DOHH2 (cell line): ENCODE data around the gene USH1G.
A peak's percentile ranks its signal among the peaks of the same experiment; 100 is the strongest.

ENCODE experiments used
- H3F3A ChIP-seq: fragments of 200-600 bp; sonication (generic), shearing (Covaris generic); 2 replicates; pipeline ENCODE4 v1.6.0; 2016; ENCODE audit warnings: antibody characterized with exemption, mild to moderate bottlenecking; ENCODE audit not compliant: control insufficient read depth, insufficient read depth
- H3K27ac ChIP-seq: fragments of 200-600 bp; sonication (generic); 2 replicates; pipeline ENCODE4 v1.5.1; 2014; ENCODE audit warnings: low read depth, mild to moderate bottlenecking, low read length, moderate library complexity
- H3K27me3 ChIP-seq: fragments of 200-600 bp; sonication (generic); 2 replicates; pipeline ENCODE4 v1.6.1; 2014; ENCODE audit warnings: mild to moderate bottlenecking, low read length, mixed read lengths; ENCODE audit not compliant: control insufficient read depth
- H3K36me3 ChIP-seq: fragments of 200-600 bp; sonication (generic); 2 replicates; pipeline ENCODE4 v1.6.1; 2014; ENCODE audit warnings: mild to moderate bottlenecking, low read length, moderate library complexity, mixed read lengths; ENCODE audit not compliant: control insufficient read depth
- H3K4me1 ChIP-seq: fragments of 200-600 bp; sonication (generic); 2 replicates; pipeline ENCODE4 v1.6.1; 2014; ENCODE audit warnings: mild to moderate bottlenecking, low read length, mixed read lengths; ENCODE audit not compliant: control insufficient read depth
- H3K4me2 ChIP-seq: fragments of 200-600 bp; sonication (generic); 2 replicates; pipeline ENCODE4 v1.6.0; 2014; ENCODE audit warnings: mild to moderate bottlenecking, low read length, moderate library complexity
- H3K4me3 ChIP-seq: fragments of 200-600 bp; sonication (generic); 2 replicates; pipeline ENCODE4 v1.5.1; 2014; ENCODE audit warnings: mild to moderate bottlenecking, low read length, mixed read lengths
- H3K79me2 ChIP-seq: fragments of 200-600 bp; sonication (generic); 2 replicates; pipeline ENCODE4 v1.6.1; 2014; ENCODE audit warnings: mild to moderate bottlenecking, low read length, mixed read lengths; ENCODE audit not compliant: control insufficient read depth
- H3K9me2 ChIP-seq: fragments of 200-600 bp; sonication (generic); replicated peaks from 2 replicates; pipeline ENCODE4 v1.6.1; 2014; ENCODE audit warnings: mild to moderate bottlenecking, low read length, mixed read lengths; ENCODE audit not compliant: control insufficient read depth
- H3K9me3 ChIP-seq: fragments of 200-600 bp; sonication (generic); 2 replicates; pipeline ENCODE4 v1.6.1; 2014; ENCODE audit warnings: antibody characterized with exemption, low read length, mixed read lengths; ENCODE audit not compliant: control insufficient read depth, insufficient read depth
- H4K20me1 ChIP-seq: fragments of 200-600 bp; sonication (generic); 2 replicates; pipeline ENCODE4 v1.6.0; 2014; ENCODE audit warnings: low read depth, mild to moderate bottlenecking, antibody characterized with exemption, low read length, moderate library complexity; ENCODE audit not compliant: control insufficient read depth, insufficient read depth
- CTCF ChIP-seq: fragments of 200-600 bp; sonication (generic); IDR thresholded peaks from one replicate; pipeline ENCODE4 v1.5.1; 2014; ENCODE audit warnings: antibody characterized with exemption, mild to moderate bottlenecking, low read depth, low read length; ENCODE audit not compliant: poor library complexity, severe bottlenecking
- EZH2phosphoT487 ChIP-seq: fragments of 200-600 bp; sonication (generic); IDR thresholded peaks from 2 replicates; pipeline ENCODE4 v1.6.1; 2017; ENCODE audit warnings: borderline replicate concordance, mild to moderate bottlenecking, antibody characterized with exemption, low read length, moderate library complexity, mixed read lengths

USH1G gene

DNA sequence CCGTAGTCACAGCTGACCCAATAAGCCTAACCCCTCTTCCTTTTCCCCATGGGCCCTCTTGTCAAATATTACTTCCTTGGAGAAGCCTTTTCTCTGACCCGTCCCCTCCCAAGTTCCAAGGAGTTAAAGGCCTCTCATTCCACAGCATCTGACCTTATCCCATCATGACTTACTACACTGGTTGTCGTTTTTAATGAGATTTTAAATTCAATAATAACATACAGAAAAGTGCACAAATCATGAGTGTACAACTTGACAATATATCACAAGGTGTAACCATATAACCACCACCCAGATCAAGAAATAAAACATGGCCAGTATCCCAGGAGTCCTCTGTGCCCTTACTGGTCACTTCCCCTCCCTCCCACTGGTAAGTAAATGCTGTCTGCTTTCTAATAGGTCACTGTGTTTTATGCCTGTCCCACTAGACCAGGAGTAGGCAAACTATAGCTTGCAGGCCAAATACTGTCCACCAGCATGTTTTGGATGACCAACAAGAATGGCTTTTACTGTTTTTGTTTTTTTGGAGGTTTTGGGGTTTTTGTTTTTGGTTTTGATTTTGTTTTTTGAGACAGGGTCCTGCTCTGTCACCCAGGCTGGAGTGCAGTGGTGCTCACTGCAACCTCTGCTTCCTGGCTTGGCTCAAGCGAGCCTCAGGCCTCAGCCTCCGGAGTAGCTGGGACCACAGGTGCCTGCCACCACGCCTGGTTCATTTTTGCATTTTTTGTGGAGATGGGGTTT is 49.0 kb downstream of the USH1G start:
- Histone ChIP-seq H3K4me2 (peak overlapping the region; percentile 63), H3F3A (peaks cover 7% of the 10 kb centered on the region), H3K9me3 (no peaks in the 10 kb centered on the region), H3K27ac (peak overlapping the region; percentile 60), H3K9me2 (no peaks in the 10 kb centered on the region), H3K4me1 (peaks cover 18% of the 10 kb centered on the region), H3K36me3 (0 out of 2 replicates have a peak, but pooled peaks cover 3% of the 10 kb centered on the region), H3K79me2 (peaks cover 11% of the 10 kb centered on the region), H4K20me1 (no peaks in the 10 kb centered on the region), H3K4me3 (peak overlapping the region; percentile 93), H3K27me3 (no peaks in the 10 kb centered on the region)
- TF ChIP-seq EZH2phosphoT487 = no peak
- TF ChIP-seq CTCF = no peak

GRCh38 chr17:74873037-74873873 is 49.8 kb downstream of the USH1G start:
- TF ChIP-seq EZH2phosphoT487 = no peak
- no peak for TF ChIP-seq CTCF
- Histone ChIP-seq H3K36me3 (0 out of 2 replicates have a peak, but pooled peaks cover 3% of the 10 kb centered on the region), H3K27me3 (no peaks in the 10 kb centered on the region), H3K9me2 (no peaks in the 10 kb centered on the region), H3K27ac (peak overlapping the region; percentile 60), H4K20me1 (no peaks in the 10 kb centered on the region), H3K4me1 (peaks cover 18% of the 10 kb centered on the region), H3K4me3 (peak overlapping the region; percentile 96), H3K79me2 (peaks cover 11% of the 10 kb centered on the region), H3K4me2 (peak overlapping the region; percentile 98), H3F3A (peaks cover 7% of the 10 kb centered on the region), H3K9me3 (no peaks in the 10 kb centered on the region)

GRCh38 chr17:74872313-74873036 is 50.6 kb downstream of the USH1G start, which contains the start of gene FDXR:
Gene FDXR, minus strand, starts transcription at chr17:74872994. Its CDS starts 50 bp downstream, at chr17:74872944.
- H3K36me3 ChIP-seq = 0 out of 2 replicates have a peak, but pooled peaks cover 3% of the 10 kb centered on the region
- H3K4me3 ChIP-seq = peak within 1 kb of the TSS; percentile 96
- TF ChIP-seq CTCF (no peak), EZH2phosphoT487 (no peak)
- H3K9me2 ChIP-seq = no peaks in the 10 kb centered on the region
- peaks cover 7% of the 10 kb centered on the region for H3F3A ChIP-seq
- H3K79me2 ChIP-seq = peaks cover 11% of the 10 kb centered on the region
- no peaks in the 10 kb centered on the region for H3K27me3 ChIP-seq
- H3K27ac ChIP-seq = peak within 1 kb of the TSS; percentile 60
- H3K4me1 ChIP-seq = peaks cover 18% of the 10 kb centered on the region
- H3K9me3 ChIP-seq = no peaks in the 10 kb centered on the region
- H4K20me1 ChIP-seq = no peaks in the 10 kb centered on the region
- H3K4me2 ChIP-seq = peak within 1 kb of the TSS; percentile 98
